ENCODE measurements around the gene EIF2B4. TPM values are rescaled to one million over a fixed set of nuclear protein-coding genes. Genes with fewer than 3 reads are reported as not detected.

Gene EIF2B4
- polyA plus RNA-seq, 1 donor (not counting 4 experiments of a cell fraction or from before 2014, with no cell fraction given) = 54.9 TPM

GRCh38 chr2:27324720-27325119 is 45.4 kb downstream of the EIF2B4 start:
- H2AFZ ChIP-seq (ENCODE audit: control insufficient read depth, low read length) = no peak overlapping the region
- dilution Hi-C loops (cut with MboI; ENCODE audit: extremely low pct_ligation_motif_present, low sequenced_read_pairs) = no loop called here
- H3K9ac ChIP-seq (ENCODE audit: control insufficient read depth, extremely low read depth, insufficient read depth, low read length) = no peak overlapping the region
- peaks cover 3% of the 10 kb centered on the region for H4K20me1 ChIP-seq (ENCODE audit: control insufficient read depth, extremely low read depth, insufficient read depth, low read length)
- H3K27me3 ChIP-seq (ENCODE audit: control insufficient read depth, extremely low read depth, insufficient read depth, low read length) = no peaks in the 10 kb centered on the region
- no peak overlapping the region for H3K4me2 ChIP-seq (ENCODE audit: control insufficient read depth, extremely low read depth, insufficient read depth, low read depth, low read length)
- H3K9me3 ChIP-seq (ENCODE audit: control insufficient read depth, low read depth, low read length) = no peaks in the 10 kb centered on the region
- peaks cover 27% of the 10 kb centered on the region for H3K4me1 ChIP-seq (ENCODE audit: control insufficient read depth, extremely low read depth, insufficient read depth, low read length)
- peaks cover 10% of the 10 kb centered on the region for H3K79me2 ChIP-seq (ENCODE audit: control insufficient read depth, insufficient read depth, low read length)
- H3K4me3 ChIP-seq (ENCODE audit: control insufficient read depth in 2 of 3, extremely low read depth in 1 of 3, insufficient read depth in 2 of 3, low read depth in 1 of 3, low read length in 3 of 3) = no peak overlapping the region
- DNase-seq (ENCODE audit: low read depth, low spot score) (no peak), FAIRE-seq (no peak)
- TF ChIP-seq EZH2 (IDR thresholded peaks at IDR 0.05; ENCODE audit: low read length) (no peak), CTCF (optimal IDR thresholded peaks at IDR 0.05 in 1 of 3, IDR thresholded peaks at IDR 0.05 in 1 of 3, conservative IDR thresholded peaks at IDR 0.05 in 1 of 3; ENCODE audit: extremely low read depth in 1 of 3, insufficient read depth in 2 of 3, low read length in 3 of 3) (no peak)
- H3K36me3 ChIP-seq (ENCODE audit: control insufficient read depth in 2 of 2, extremely low read depth in 1 of 2, insufficient read depth in 2 of 2, low read length in 2 of 2) = peaks cover 16 to 20% of the 10 kb centered on the region in 2 experiments
- no peaks in the 10 kb centered on the region for H3K9me1 ChIP-seq (ENCODE audit: control insufficient read depth, extremely low read depth, insufficient read depth, low read length)
- H3K27ac ChIP-seq (ENCODE audit: control insufficient read depth, insufficient read depth, low read length) = no peak overlapping the region

GRCh38 chr2:27323596-27324285 is 46.4 kb downstream of the EIF2B4 start:
- DNase-seq (ENCODE audit: low read depth, low spot score) (no peak), FAIRE-seq (no peak)
- dilution Hi-C loops (cut with MboI; ENCODE audit: extremely low pct_ligation_motif_present, low sequenced_read_pairs) = no loop called here
- H2AFZ ChIP-seq (ENCODE audit: control insufficient read depth, low read length) = peak overlapping the region; percentile 90
- H3K4me1 ChIP-seq (ENCODE audit: control insufficient read depth, extremely low read depth, insufficient read depth, low read length) = peaks cover 27% of the 10 kb centered on the region
- H3K36me3 ChIP-seq (ENCODE audit: control insufficient read depth in 2 of 2, extremely low read depth in 1 of 2, insufficient read depth in 2 of 2, low read length in 2 of 2) = peaks cover 11 to 14% of the 10 kb centered on the region in 2 experiments
- H4K20me1 ChIP-seq (ENCODE audit: control insufficient read depth, extremely low read depth, insufficient read depth, low read length) = peaks cover 3% of the 10 kb centered on the region
- H3K9ac ChIP-seq (ENCODE audit: control insufficient read depth, extremely low read depth, insufficient read depth, low read length) = peak overlapping the region; percentile 99
- TF ChIP-seq EZH2 (IDR thresholded peaks at IDR 0.05; ENCODE audit: low read length) (no peak), CTCF (optimal IDR thresholded peaks at IDR 0.05 in 1 of 3, IDR thresholded peaks at IDR 0.05 in 1 of 3, conservative IDR thresholded peaks at IDR 0.05 in 1 of 3; ENCODE audit: extremely low read depth in 1 of 3, insufficient read depth in 2 of 3, low read length in 3 of 3) (no peak)
- peaks cover 10% of the 10 kb centered on the region for H3K79me2 ChIP-seq (ENCODE audit: control insufficient read depth, insufficient read depth, low read length)
- H3K4me3 ChIP-seq (ENCODE audit: control insufficient read depth in 2 of 3, extremely low read depth in 1 of 3, insufficient read depth in 2 of 3, low read depth in 1 of 3, low read length in 3 of 3) = peak overlapping the region; percentile 76 to 87 (median 79)
- peak overlapping the region; percentile 91 for H3K27ac ChIP-seq (ENCODE audit: control insufficient read depth, insufficient read depth, low read length)
- H3K27me3 ChIP-seq (ENCODE audit: control insufficient read depth, extremely low read depth, insufficient read depth, low read length) = no peaks in the 10 kb centered on the region
- H3K4me2 ChIP-seq (ENCODE audit: control insufficient read depth, extremely low read depth, insufficient read depth, low read depth, low read length) = peak overlapping the region; percentile 88
- H3K9me1 ChIP-seq (ENCODE audit: control insufficient read depth, extremely low read depth, insufficient read depth, low read length) = no peaks in the 10 kb centered on the region
- no peaks in the 10 kb centered on the region for H3K9me3 ChIP-seq (ENCODE audit: control insufficient read depth, low read depth, low read length)

Measured in keratinocyte (primary cell).